CD4-positive, CD25-positive, alpha-beta regulatory T cell (primary cell): ENCODE data around the gene RINL. TPM values are rescaled to one million over a fixed set of nuclear protein-coding genes. Genes with fewer than 3 reads are reported as not detected.
"Not testable (repeated sequence)": the region's sequence is repeated elsewhere in the genome, so short reads cannot be mapped to it uniquely, and the experiment has no call there.

Experiments used
- ATAC-seq, 2 donors: fragments of 150-1000 bp; cut with Tn5 transposase; one replicate each; pipeline ENCODE4 v1.10.0; 2021; ENCODE audit warnings: low read depth in 2 of 2, moderate number of reproducible peaks in 2 of 2, moderate library complexity in 1 of 2
- DNase-seq, 3 donors: peaks; one replicate each; pipeline versions ENCODE4 v3.0.0 to v3.0.0-alpha.2; 2012 to 2022; ENCODE audit warnings: mixed read lengths in 1 of 3
- H3K27ac ChIP-seq: one replicate; pipeline ENCODE4 v1.7.0; 2013; ENCODE audit warnings: mild to moderate bottlenecking, low read length; ENCODE audit not compliant: insufficient read depth, poor library complexity, severe bottlenecking
- H3K27me3 ChIP-seq: one replicate; pipeline ENCODE4 v1.7.0; 2013; ENCODE audit warnings: low read length; ENCODE audit not compliant: control insufficient read depth, insufficient read depth
- H3K36me3 ChIP-seq: one replicate; pipeline ENCODE4 v1.7.0; 2013; ENCODE audit warnings: mild to moderate bottlenecking, low read length, moderate library complexity; ENCODE audit not compliant: control insufficient read depth, insufficient read depth
- H3K4me1 ChIP-seq: 2 replicates; pipeline ENCODE4 v1.7.0; 2013; ENCODE audit warnings: mild to moderate bottlenecking, low read length; ENCODE audit not compliant: insufficient read depth, control insufficient read depth, poor library complexity, severe bottlenecking
- H3K4me3 ChIP-seq: one replicate; pipeline ENCODE4 v1.7.0; 2013; ENCODE audit warnings: low read depth, mild to moderate bottlenecking, low read length, moderate library complexity
- H3K9me3 ChIP-seq, 2 experiments: 1 replicate in 1 of 2; 2 replicates in 1 of 2; pipeline ENCODE4 v1.7.0; 2013; ENCODE audit warnings: low read length in 2 of 2, mild to moderate bottlenecking in 1 of 2, moderate library complexity in 1 of 2; ENCODE audit not compliant: control insufficient read depth in 2 of 2
- H3K27ac Mint-ChIP-seq, 3 donors: one replicate each; pipeline ENCODE4 v1.8.0; 2020 to 2022; ENCODE audit warnings: mild to moderate bottlenecking in 3 of 3, mixed read lengths in 3 of 3, moderate library complexity in 2 of 3
- H3K27me3 Mint-ChIP-seq: one replicate; pipeline ENCODE4 v1.8.0; 2022; ENCODE audit warnings: mild to moderate bottlenecking, mixed read lengths
- H3K36me3 Mint-ChIP-seq: one replicate; pipeline ENCODE4 v1.8.0; 2020; ENCODE audit warnings: mixed read lengths
- H3K4me1 Mint-ChIP-seq, 4 donors: one replicate each; pipeline ENCODE4 v1.8.0; 2020 to 2022; ENCODE audit warnings: mixed read lengths in 4 of 4, mild to moderate bottlenecking in 1 of 4
- H3K4me3 Mint-ChIP-seq, 4 donors: one replicate each; pipeline ENCODE4 v1.8.0; 2020 to 2022; ENCODE audit warnings: mild to moderate bottlenecking in 4 of 4, mixed read lengths in 4 of 4, moderate library complexity in 3 of 4
- H3K9me3 Mint-ChIP-seq, 7 donors: one replicate each; pipeline ENCODE4 v1.8.0; 2020 to 2022; ENCODE audit warnings: mixed read lengths in 7 of 7, mild to moderate bottlenecking in 3 of 7, moderate library complexity in 2 of 7
- polyA plus RNA-seq, 4 donors: library from polyadenylated mRNA; unstranded; fragments of 300-500 nt; fragmentation: Illumina TruSeq; gene quantifications; one replicate each; pipeline ENCODE4 v1.2.3, GENCODE V29; 2021
- total RNA-seq: library from RNA; stranded (reverse); gene quantifications from one replicate; pipeline ENCODE4 v1.2.3, GENCODE V29; 2022

The RINL gene
- total and polyA plus RNA-seq, 5 donors from 2014 or later: 30.1 to 48.9 (median 38.5) TPM

GRCh38 chr19:38854961-38855360 is 23.1 kb downstream of the RINL start:
- not testable (repeated sequence) for H3K36me3 Mint-ChIP-seq, ATAC-seq, H3K27me3 Mint-ChIP-seq, H3K27me3 ChIP-seq, H3K27ac Mint-ChIP-seq, H3K4me3 ChIP-seq, H3K9me3 Mint-ChIP-seq, DNase-seq, H3K36me3 ChIP-seq, H3K9me3 ChIP-seq, H3K27ac ChIP-seq
- H3K4me1 ChIP-seq: peaks cover 34% of the 10 kb centered on the region
- Mint-ChIP-seq H3K4me3 (peak overlapping the region in 1 of 4 donors; percentile 59), H3K4me1 (peaks cover 0 to 43% (median 16%) of the 10 kb centered on the region in 4 donors)

DNA sequence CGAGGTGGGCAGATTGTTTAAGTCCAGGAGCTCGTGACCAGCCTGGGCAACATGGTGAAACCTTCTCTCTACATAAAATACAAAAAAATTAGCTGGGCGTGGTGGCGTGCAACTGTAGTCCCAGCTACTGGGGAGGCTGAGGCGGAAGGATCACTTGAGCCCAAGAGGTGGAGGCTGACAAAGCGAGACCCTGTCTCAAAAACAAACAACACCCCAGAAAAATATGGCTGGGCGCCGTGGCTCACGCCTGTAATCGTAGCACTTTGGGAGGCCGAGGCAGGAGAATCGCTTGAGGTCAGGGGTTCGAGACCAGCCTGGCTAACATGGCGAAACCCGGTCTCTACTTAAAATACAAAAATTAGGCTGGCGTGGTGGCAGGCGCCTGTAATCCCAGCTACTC is 24.9 kb downstream of the RINL start:
- no peaks in the 10 kb centered on the region for H3K9me3 ChIP-seq
- H3K27me3 Mint-ChIP-seq: peaks cover 10% of the 10 kb centered on the region
- DNase-seq (no peak), ATAC-seq (no peak)
- H3K4me1 Mint-ChIP-seq: peaks cover 0 to 51% (median 26%) of the 10 kb centered on the region in 4 donors
- peak overlapping the region; percentile 95 for H3K27ac ChIP-seq
- no peaks in the 10 kb centered on the region for H3K36me3 ChIP-seq
- H3K4me3 ChIP-seq: peak overlapping the region; percentile 70
- peak overlapping the region; percentile 94 to 96 (median 95) for H3K4me3 Mint-ChIP-seq
- H3K36me3 Mint-ChIP-seq: peaks cover 9% of the 10 kb centered on the region
- no peaks in the 10 kb centered on the region for H3K27me3 ChIP-seq
- H3K9me3 Mint-ChIP-seq: no peaks in the 10 kb centered on the region
- peaks cover 44% of the 10 kb centered on the region for H3K4me1 ChIP-seq
- H3K27ac Mint-ChIP-seq: peak overlapping the region; percentile 95 to 96 (median 96)

DNA sequence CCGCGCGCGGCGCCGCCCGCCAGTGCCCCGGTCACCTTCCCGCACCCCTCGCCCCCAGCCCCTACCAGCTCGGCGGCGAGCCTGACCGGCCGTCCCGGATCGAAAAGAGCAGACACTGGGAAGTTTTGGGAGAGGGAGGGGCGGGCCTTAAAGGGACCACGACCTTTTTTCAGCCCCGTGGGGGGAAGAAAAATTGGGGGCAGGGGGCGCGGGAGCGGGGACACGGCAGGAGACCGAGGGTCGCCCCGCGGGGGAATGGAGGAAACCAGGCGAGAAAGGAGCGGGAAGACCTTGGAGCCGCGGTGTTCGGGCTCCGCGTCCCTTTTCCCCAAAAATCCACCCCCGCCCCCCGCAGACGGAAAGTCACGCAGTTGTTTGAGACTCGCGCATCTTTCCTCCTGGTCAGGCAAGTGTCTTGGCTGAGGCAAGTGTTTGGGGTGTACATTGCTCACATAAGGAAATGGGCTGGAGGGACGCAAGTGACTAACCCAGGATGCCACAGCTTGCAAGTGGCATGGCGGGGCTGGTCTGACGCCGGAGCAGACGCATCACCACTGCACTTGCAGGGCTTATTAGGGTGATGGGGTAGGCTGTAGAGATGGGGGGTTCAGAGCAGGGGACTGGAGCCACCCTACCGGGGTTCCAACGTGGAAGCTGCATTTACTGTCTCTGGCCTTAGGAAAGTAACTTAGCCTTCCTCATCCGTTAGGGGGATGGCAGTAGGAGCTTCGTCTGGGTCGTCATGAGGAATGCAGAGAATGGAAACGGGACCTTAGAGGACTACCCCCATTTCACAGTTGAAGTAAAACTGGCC is 25.6 kb downstream of the RINL start:
- H3K27ac Mint-ChIP-seq: peak overlapping the region; percentile 95 to 96 (median 96)
- Histone ChIP-seq H3K4me3 (peak overlapping the region; percentile 70), H3K27me3 (no peaks in the 10 kb centered on the region), H3K9me3 (no peaks in the 10 kb centered on the region), H3K36me3 (peaks cover 5% of the 10 kb centered on the region), H3K27ac (peak overlapping the region; percentile 95), H3K4me1 (peaks cover 48% of the 10 kb centered on the region)
- H3K4me1 Mint-ChIP-seq: peaks cover 0 to 55% (median 27%) of the 10 kb centered on the region in 4 donors
- peaks cover 16% of the 10 kb centered on the region for H3K36me3 Mint-ChIP-seq
- peak; percentile 47 to 73 (median 47) for DNase-seq
- H3K4me3 Mint-ChIP-seq: peak overlapping the region; percentile 94 to 96 (median 95)
- H3K27me3 Mint-ChIP-seq: peaks cover 10% of the 10 kb centered on the region
- no peaks in the 10 kb centered on the region for H3K9me3 Mint-ChIP-seq
- ATAC-seq: no peak

DNA sequence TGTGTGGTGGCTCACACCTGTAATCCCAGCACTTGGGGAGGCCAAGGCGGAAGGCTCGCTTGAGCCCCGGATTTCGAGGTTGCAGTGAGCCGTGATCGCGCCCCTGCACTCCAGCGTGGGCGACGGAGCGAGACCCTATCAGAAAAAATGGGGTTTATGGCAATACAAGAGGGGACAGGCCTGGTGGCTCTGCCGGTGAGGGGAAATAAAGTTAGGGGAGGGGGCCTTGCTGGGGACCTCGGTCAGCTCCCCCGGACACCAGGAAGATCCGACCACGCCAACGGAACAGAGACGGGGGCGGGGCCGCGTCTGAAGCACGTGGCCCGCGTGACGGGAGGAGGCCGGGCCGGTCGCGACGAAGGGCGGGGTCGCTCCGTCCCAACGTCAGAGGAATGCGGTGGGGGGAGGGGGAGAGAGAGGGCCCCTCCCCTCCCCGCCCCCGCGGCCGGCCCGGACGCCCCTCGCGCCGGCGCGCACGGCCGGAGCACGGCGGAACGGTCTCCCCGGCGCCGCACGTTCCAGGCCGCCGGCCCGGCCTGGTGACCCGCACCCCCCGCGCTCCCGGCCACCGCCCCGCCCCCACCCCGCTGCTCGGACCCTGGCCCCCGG is 26.3 kb downstream of the RINL start:
- no peaks in the 10 kb centered on the region for H3K27me3 ChIP-seq

GRCh38 chr19:38850976-38851621 is 27.0 kb downstream of the RINL start:
- Mint-ChIP-seq H3K4me3 (peak overlapping the region; percentile 84 to 98 (median 96)), H3K36me3 (peaks cover 21% of the 10 kb centered on the region), H3K27ac (peak overlapping the region; percentile 96 to 99 (median 99)), H3K27me3 (peaks cover 10% of the 10 kb centered on the region), H3K4me1 (peaks cover 0 to 56% (median 26%) of the 10 kb centered on the region in 4 donors), H3K9me3 (no peaks in the 10 kb centered on the region)
- Histone ChIP-seq H3K4me3 (peak overlapping the region; percentile 94), H3K27ac (peak overlapping the region; percentile 95), H3K36me3 (peaks cover 18% of the 10 kb centered on the region), H3K9me3 (no peaks in the 10 kb centered on the region), H3K27me3 (no peaks in the 10 kb centered on the region), H3K4me1 (peaks cover 54% of the 10 kb centered on the region)
- ATAC-seq (no peak), DNase-seq (peak in 1 of 3 donors; percentile 35)

More for the DNA sequence above, 26.3 kb downstream of the RINL start:
- H3K9me3 ChIP-seq: no peaks in the 10 kb centered on the region
- H3K4me1 ChIP-seq: peaks cover 48% of the 10 kb centered on the region
- peak overlapping the region; percentile 94 for H3K4me3 ChIP-seq
- peaks cover 20% of the 10 kb centered on the region for H3K36me3 Mint-ChIP-seq
- ATAC-seq: peak; percentile 2 to 4
- peaks cover 0 to 54% (median 25%) of the 10 kb centered on the region in 4 donors for H3K4me1 Mint-ChIP-seq
- DNase-seq: peak; percentile 86 to 93 (median 88)
- peak overlapping the region; percentile 96 to 99 (median 99) for H3K27ac Mint-ChIP-seq
- H3K27me3 Mint-ChIP-seq: peaks cover 10% of the 10 kb centered on the region
- peaks cover 12% of the 10 kb centered on the region for H3K36me3 ChIP-seq
- H3K27ac ChIP-seq: peak overlapping the region; percentile 95
- H3K4me3 Mint-ChIP-seq: peak overlapping the region; percentile 84 to 98 (median 96)
- H3K9me3 Mint-ChIP-seq: no peaks in the 10 kb centered on the region

DNA sequence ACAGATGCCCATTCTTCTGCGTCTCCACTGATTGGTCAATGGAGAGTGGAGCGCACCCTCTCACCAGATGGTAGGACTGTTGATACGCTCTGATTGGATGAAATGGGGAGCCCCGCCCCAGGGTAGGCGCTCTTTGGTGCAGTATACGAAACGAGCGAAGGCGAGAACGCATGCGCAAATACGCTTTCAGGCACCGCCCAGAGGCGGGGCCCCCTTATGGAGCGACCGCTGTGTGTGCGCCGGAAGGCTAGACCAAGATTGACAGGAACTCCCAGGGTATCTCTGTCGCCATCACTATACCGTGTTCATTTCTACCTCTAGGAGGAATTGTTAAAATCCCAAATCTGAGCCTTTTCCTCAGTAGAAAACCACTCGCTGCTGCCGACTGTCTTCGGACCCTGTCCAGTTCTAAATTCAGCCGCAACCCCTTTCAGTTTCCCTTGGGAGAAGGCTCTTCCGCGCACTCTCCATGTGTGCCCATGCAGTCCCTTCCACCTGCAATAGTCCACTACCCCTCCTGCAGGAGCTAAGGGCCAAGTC is 27.6 kb downstream of the RINL start:
- Histone ChIP-seq H3K27ac (peak overlapping the region; percentile 95), H3K4me1 (peaks cover 60% of the 10 kb centered on the region), H3K36me3 (peaks cover 24% of the 10 kb centered on the region), H3K27me3 (no peaks in the 10 kb centered on the region), H3K9me3 (no peaks in the 10 kb centered on the region), H3K4me3 (peak overlapping the region; percentile 94)
- DNase-seq (peak; percentile 98 to 100 (median 99)), ATAC-seq (peak; percentile 79 to 82)
- peaks cover 0 to 62% (median 30%) of the 10 kb centered on the region in 4 donors for H3K4me1 Mint-ChIP-seq
- no peaks in the 10 kb centered on the region for H3K9me3 Mint-ChIP-seq
- peak overlapping the region; percentile 84 to 98 (median 96) for H3K4me3 Mint-ChIP-seq
- H3K27ac Mint-ChIP-seq: peak overlapping the region; percentile 96 to 99 (median 99)
- H3K27me3 Mint-ChIP-seq: peaks cover 10% of the 10 kb centered on the region
- H3K36me3 Mint-ChIP-seq: peaks cover 27% of the 10 kb centered on the region

- Histone ChIP-seq H3K4me1 (peaks cover 65% of the 10 kb centered on the region), H3K9me3 (no peaks in the 10 kb centered on the region), H3K27ac (peak within 1 kb of the TSS; percentile 99), H3K4me3 (peak within 1 kb of the TSS; percentile 94), H3K27me3 (no peaks in the 10 kb centered on the region), H3K36me3 (peaks cover 30% of the 10 kb centered on the region)
- peak within 1 kb of the TSS; percentile 99 to 100 (median 99) for H3K27ac Mint-ChIP-seq
- ATAC-seq (peak; percentile 68 to 71), DNase-seq (peak in 2 of 3 donors; percentile 98 to 100)
- H3K4me1 Mint-ChIP-seq: peaks cover 0 to 63% (median 35%) of the 10 kb centered on the region in 4 donors
- no peaks in the 10 kb centered on the region for H3K9me3 Mint-ChIP-seq
- H3K4me3 Mint-ChIP-seq: peak within 1 kb of the TSS; percentile 84 to 98 (median 96)
- H3K27me3 Mint-ChIP-seq: peaks cover 10% of the 10 kb centered on the region
- H3K36me3 Mint-ChIP-seq: peaks cover 30% of the 10 kb centered on the region
These were observed 28.1 kb downstream of the RINL start, which contains the start of gene HNRNPL for GRCh38 chr19:38849860-38850435. TSS of gene HNRNPL (minus strand) at chr19:38849986. CDS start at chr19:38849966, 20 bp downstream.
